ENCODE results near the gene ZNHIT2.
"Not testable (repeated sequence)": the region's sequence is repeated elsewhere in the genome, so short reads cannot be mapped to it uniquely, and the experiment has no call there.

The ZNHIT2 gene

GRCh38 chr11:65117206-65118096 lies at the start of gene ZNHIT2:
TSS of gene ZNHIT2 (minus strand) at chr11:65117701. CDS start at chr11:65117653, 48 bp downstream.
- DNase-seq: peak; percentile 88

DNA sequence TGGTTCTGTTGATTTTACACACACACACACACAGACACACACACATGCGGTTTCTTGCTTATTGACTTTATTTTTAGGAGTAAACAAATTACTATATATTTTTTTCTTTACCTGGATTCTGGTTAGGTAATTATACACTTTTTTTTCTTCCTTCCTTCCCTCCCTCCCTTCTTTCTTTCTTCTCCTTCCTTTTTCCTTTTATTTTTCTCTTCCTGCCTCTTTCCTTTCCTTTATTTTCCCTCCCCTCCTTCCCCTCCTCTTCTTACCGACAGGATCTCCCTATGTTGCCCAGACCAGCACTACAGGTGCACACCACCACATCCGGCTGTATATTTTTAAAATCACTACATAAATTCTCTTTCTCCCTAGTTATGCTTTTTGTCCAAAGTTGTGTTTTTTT lies 49.4 kb upstream of the ZNHIT2 start:
- DNase-seq: no peak

DNA sequence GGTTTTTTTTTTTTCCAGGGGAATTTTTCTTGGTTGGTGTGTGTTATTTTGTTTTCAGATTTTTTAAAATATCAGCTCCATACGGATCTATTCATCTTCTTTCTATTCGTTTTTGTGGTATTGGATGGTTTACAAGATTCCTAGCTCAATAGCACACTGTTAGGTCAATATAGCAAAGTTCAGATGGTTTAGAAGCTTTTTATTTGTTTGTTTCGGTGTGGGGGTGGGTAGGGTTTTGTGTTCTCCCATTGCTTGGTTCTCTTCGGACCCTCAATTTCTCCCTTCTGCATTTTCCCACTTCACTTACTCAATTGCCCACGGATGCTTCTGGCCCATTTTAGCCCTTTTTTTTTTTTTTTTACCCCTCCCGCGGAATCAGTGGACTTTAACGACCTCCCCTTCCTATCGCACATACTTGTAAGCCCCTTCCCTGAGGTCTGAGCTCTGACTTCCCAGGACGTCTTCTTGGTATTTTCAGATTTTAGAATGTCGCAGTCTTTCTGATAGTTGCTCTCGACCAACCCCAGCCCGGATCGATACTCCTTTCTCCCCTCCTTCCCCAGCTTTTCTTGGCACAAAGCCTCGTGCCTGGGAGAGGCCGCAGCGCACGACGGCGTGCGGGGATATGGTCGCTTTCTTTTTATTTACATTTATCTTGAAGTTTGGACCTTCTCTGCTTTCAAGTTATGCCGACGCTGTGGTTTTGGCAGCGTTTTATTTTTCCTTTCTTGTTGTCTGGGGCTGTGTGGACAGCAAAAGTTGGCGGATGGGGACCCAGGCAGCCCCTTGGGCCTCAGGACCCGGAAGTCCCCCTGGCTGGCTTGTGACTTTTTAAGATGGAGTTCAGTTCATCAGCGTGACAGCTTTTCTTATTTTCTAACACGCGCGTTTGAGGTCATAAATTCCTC lies 48.2 kb upstream of the ZNHIT2 start:
- no peak for DNase-seq

GRCh38 chr11:65163684-65164083 lies 46.2 kb upstream of the ZNHIT2 start:
- no peak for DNase-seq

DNA sequence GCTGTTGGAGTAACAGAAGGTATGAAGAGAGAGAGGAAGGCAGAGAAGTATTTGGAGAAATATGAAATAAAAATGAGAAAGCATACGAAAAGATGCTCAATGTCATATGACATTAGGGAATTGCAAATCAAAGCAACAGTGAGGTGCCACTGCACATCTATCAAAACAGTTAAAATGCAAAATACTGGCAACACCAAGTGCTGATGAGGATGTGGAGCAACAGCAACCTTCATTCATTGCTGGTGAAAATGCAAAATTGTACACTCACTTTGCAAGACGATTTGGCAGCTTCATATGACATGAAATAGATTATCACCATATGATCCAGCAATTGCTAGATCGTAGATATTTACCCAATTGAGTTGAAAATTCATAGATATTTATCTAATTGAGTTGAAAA lies 43.1 kb upstream of the ZNHIT2 start:
- DNase-seq: no peak

DNA sequence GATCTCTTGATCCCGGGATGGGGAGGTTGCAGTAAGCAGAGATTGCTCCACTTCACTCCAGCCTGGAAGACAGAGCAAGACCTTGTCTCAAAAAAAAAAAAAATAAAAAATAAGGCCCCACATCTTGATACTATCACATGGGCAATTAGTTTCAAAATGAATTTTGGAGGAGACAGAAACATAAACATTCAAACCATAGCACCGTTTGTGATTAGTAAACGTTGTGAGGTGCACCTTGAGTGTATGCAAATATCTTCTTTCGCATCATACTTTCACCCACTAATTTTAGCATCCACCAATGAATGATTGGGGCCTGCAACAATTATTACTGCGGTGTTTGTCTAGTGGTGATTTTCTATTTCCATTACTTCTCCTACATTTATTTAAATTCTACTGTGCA lies 41.5 kb upstream of the ZNHIT2 start:
- DNase-seq: no peak

DNA sequence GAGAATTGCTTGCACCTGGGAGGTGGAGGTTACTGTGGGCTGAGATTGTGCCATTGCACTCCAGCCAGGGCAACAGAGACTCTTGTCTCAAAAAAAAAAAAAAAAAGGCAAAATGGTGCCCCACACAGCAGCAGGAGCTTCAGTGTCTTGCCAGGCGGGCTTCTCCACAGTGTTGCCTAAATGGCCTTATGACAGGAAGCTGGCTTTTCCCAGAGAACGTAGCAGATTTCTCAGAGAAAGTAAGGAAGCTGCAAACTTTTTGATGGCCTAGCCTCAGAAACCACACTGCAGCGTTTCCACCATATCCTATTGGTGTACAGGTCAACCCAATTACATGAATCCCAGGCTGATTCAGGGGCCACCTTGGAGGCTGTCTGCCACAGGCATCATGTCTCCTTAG lies 39.8 kb upstream of the ZNHIT2 start:
- DNase-seq: no peak

- DNase-seq: no peak
Observed at GRCh38 chr11:65156926-65157325, 39.4 kb upstream of the ZNHIT2 start.

DNA sequence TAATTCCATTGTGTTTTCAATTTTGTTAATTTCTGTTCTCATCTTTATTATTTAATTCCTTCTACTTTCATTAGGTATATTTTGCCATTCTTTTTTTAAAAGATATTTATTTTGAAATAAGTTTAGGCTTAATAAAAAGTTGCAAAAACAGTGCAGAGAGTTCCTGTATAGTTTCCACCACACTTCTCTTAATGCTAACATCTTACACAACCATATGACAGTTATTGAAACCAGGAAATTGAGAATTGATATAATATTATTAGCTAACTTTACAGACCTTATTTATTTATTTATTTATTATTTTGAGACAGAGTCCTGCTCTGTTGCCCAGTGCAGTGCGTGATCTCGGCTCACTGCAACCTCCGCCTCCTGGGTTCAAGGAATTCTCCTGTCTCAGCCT lies 38.8 kb upstream of the ZNHIT2 start:
- DNase-seq: no peak

GRCh38 chr11:65152122-65152521 lies 34.6 kb upstream of the ZNHIT2 start:
- no peak for DNase-seq

GRCh38 chr11:65151331-65151899 lies 33.9 kb upstream of the ZNHIT2 start:
- no peak for DNase-seq

- no peak for DNase-seq
Observed at GRCh38 chr11:65150509-65151299, 33.2 kb upstream of the ZNHIT2 start.

- DNase-seq: not testable (repeated sequence)
Observed at GRCh38 chr11:65150131-65150508, 32.6 kb upstream of the ZNHIT2 start.

- DNase-seq: no peak
Observed at GRCh38 chr11:65148657-65149056, 31.2 kb upstream of the ZNHIT2 start.

GRCh38 chr11:65147352-65148075 lies 30.0 kb upstream of the ZNHIT2 start:
- no peak for DNase-seq

GRCh38 chr11:65141896-65142494 lies 24.5 kb upstream of the ZNHIT2 start:
- DNase-seq: no peak

DNA sequence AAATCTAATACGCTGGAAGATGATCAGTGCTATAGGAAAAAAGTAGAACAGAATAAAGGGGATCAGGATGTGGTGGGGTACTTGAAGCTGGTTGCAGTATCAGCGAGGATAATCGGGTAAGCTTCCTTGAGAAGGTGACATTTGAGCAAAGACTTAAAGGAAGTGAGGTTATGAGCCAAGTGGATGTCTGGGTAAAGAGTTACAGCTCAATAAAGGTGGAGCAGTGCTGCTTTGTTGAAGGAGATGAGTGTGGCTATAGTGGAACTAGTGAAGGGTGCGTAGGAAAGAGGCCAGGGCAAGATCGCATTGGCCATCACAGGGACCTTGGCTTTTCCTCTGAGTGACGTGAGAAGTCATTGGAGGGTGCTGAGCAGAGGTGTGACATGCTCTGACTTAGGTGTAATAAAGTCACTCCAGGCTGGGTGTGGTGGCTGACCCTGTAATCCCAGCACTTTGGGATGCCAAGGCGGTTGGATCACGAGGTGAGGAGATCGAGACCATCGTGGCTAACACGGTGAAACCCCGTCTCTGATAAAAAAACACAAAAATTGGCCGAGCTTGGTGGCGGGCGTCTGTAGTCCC lies 19.1 kb upstream of the ZNHIT2 start:
- DNase-seq: no peak

DNA sequence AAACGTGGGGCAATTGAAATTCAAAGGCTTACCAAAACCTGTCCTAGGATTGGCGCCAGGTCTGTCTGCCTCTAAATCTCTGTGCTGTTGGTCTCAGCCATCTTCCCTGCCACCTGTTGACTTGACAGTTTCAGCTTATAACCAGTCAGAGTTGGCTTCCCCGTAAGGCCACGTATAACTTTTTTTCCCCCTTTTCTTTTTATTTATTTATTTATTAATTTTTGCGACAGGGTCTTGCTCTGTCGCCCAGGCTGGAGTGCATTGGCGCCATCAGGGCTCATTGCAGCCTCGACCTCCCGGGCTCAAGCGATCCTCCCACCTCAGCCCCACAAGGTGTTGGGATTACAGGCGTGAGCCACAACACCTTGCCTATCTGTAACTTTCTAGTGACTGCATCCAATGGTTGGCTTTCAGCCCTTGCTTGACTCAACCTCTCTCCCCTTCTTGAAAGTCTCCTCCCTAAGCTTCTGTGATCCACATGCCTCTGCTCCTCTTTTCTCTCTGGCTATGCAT lies 18.2 kb upstream of the ZNHIT2 start:
- no peak for DNase-seq

GRCh38 chr11:65134952-65135632 lies 17.6 kb upstream of the ZNHIT2 start:
- peak; percentile 96 for DNase-seq

DNA sequence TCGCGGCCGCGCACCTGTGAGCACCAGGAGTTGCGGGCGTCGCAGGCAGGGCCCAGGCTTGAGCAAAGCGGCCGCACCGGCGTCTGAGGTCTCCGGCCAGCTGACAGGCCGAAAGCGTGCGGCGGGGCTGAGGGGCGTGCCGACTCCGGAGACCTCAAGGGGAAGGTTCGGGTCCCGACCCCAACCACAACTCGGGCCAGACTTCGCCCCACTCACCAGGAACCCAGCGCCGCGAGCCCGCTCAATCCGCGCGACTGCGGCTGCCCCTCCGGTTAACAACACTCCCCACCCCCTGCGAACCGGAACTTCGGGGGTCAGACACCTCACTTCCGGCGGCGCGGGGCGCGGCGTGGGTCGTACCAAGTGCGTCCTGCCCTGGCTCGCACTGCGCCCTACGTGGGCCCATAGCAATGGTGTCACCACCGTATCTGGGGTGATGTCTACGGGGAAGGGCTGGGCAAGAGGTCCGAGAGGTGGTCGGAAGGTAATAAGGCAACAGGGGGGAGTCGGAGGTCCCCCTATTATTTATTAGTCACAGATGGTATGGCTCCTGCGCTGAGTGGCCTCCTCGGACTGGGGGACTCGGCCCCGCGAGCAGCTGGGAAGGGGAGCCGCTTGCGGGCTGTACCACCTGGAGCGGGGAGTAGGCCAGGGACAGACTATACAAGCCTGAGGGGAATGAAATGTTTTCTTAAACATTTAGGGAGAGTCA lies 16.9 kb upstream of the ZNHIT2 start, which contains the start of gene SYVN1:
TSS of gene SYVN1 (minus strand) at position 280 of the 712 bp plus-strand sequence. CDS start 918 bp downstream, outside the sequence.
- DNase-seq: no peak

Data from NCI-H187 treated with DMSO at 0.1 percent for 48 hours (cell line).